Subcutaneous abdominal adipose tissue (tissue), 5 donors: ENCODE measurements around the gene BCL6.

Experiments
- H3K27ac ChIP-seq: one replicate; pipeline ENCODE4 v1.7.0; 2013; ENCODE audit warnings: low read depth, mild to moderate bottlenecking, inconsistent platforms, low read length, moderate library complexity
- H3K27me3 ChIP-seq, 5 donors: one replicate each; pipeline ENCODE4 v1.7.0; 2013; ENCODE audit warnings: low read length in 5 of 5, inconsistent platforms in 1 of 5; ENCODE audit not compliant: control insufficient read depth in 5 of 5, insufficient read depth in 4 of 5
- H3K36me3 ChIP-seq, 5 donors: one replicate each; pipeline ENCODE4 v1.7.0; 2013; ENCODE audit warnings: low read length in 5 of 5; ENCODE audit not compliant: control insufficient read depth in 5 of 5, insufficient read depth in 5 of 5
- H3K4me1 ChIP-seq, 5 donors: one replicate each; pipeline ENCODE4 v1.7.0; 2013; ENCODE audit warnings: low read length in 5 of 5, mild to moderate bottlenecking in 3 of 5, moderate library complexity in 1 of 5; ENCODE audit not compliant: control insufficient read depth in 5 of 5, insufficient read depth in 5 of 5
- H3K4me3 ChIP-seq, 5 donors: one replicate each; pipeline ENCODE4 v1.7.0; 2013; ENCODE audit warnings: low read length in 5 of 5, low read depth in 1 of 5
- H3K9ac ChIP-seq, 5 donors: one replicate each; pipeline ENCODE4 v1.7.0; 2013; ENCODE audit warnings: low read length in 5 of 5, mild to moderate bottlenecking in 4 of 5, moderate library complexity in 3 of 5
- H3K9me3 ChIP-seq, 5 donors: one replicate each; pipeline ENCODE4 v1.7.0; 2013; ENCODE audit warnings: low read length in 5 of 5; ENCODE audit not compliant: control insufficient read depth in 5 of 5
- donor health status: healthy.
- donor health status: healthy.
- donor health status: healthy.
- donor health status: healthy.
- donor health status: healthy.

Gene BCL6

DNA sequence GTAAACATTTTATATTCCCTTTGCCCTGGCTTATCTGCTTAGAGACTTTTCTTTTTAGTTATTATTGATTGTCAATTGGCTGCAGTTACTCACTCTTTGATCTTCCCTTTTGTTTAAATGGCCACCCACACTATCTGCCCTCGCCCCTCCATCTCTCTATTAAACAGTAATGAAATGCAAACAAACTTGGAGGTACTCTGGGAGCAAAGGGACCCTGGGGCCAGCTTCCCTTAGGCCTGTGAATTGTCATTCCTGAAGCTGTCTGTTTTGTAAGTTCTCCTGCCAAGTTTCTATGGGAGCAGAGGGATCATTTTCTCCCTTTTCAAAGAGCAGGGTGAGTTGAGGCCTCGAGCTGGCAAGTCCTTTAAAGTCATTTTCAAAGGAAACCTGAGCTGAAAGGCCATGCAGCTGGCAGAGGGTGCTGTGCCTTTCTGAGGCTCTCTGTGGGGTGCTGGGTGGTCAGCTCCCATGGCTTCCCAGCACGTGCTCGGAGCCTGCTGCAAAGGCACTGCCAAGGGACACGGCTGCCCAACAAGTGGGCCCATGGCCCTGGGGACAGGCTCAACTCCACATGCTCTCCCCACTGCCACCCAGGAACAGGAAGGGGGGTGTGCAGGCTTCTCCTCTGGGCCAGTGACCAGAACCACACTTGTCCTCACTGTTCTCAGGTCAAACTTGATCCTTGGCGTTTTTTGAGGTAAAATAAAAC, 25.5 kb downstream of the BCL6 start:
- H3K9ac ChIP-seq, result no peak overlapping the region
- H3K36me3 ChIP-seq, result peaks cover 24 to 45% (median 39%) of the 10 kb centered on the region in 5 donors
- H3K4me1 ChIP-seq, result peaks cover 0 to 10% (median 0%) of the 10 kb centered on the region in 5 donors
- peak overlapping the region; percentile 2 for H3K27ac ChIP-seq
- H3K4me3 ChIP-seq, result no peak overlapping the region
- no peaks in the 10 kb centered on the region for H3K27me3 ChIP-seq
- no peaks in the 10 kb centered on the region for H3K9me3 ChIP-seq

DNA sequence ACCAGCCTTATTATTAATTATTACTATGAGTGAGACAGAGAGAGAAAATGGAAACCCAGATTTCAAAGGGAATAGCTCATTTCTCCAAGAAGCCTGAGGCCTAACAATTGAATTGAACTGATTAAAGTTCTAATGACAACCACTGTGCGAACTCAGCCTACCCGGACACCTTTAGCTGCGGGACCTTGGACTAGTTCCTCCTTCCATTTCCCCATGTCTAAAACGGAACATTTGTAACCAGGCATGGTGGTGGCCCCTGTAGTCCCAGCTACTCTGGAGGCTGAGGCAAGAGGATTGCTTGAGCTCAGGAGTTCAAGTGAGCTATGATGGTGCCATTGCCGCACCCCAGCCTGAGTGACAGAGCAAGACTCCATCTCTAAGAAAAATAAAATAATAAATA, 26.5 kb downstream of the BCL6 start:
- no peak overlapping the region for H3K27ac ChIP-seq
- no peaks in the 10 kb centered on the region for H3K9me3 ChIP-seq
- H3K4me1 ChIP-seq, result peaks cover 0 to 10% (median under 1%) of the 10 kb centered on the region in 5 donors
- H3K27me3 ChIP-seq, result no peaks in the 10 kb centered on the region
- no peak overlapping the region for H3K4me3 ChIP-seq
- H3K36me3 ChIP-seq, result peaks cover 17 to 35% (median 29%) of the 10 kb centered on the region in 5 donors
- H3K9ac ChIP-seq, result no peak overlapping the region

DNA sequence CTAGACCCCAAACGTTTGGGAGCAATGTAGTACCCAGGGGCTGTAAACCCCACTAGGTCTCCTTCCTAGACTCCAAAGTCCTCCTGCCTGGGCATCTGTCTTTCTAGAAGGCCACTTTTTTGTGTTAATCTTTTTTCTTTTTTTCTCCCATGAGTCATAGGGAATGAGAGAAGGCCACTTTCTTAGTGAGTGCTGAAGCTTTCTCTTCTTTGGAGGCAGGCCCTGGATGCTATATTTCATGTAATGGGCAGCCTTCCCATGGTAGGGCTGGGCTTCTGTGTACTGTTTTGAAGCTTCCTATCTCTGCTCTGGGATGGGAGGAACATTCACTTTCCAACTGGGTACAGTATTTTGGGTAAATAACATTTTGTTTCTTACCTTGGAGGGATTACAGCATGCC, 27.7 kb downstream of the BCL6 start:
- Histone ChIP-seq H3K4me3 (no peak overlapping the region), H3K4me1 (peaks cover 0 to 10% (median 4%) of the 10 kb centered on the region in 5 donors), H3K9ac (no peak overlapping the region), H3K27me3 (no peaks in the 10 kb centered on the region), H3K9me3 (no peaks in the 10 kb centered on the region), H3K27ac (no peak overlapping the region), H3K36me3 (peaks cover 8 to 23% (median 17%) of the 10 kb centered on the region in 5 donors)

DNA sequence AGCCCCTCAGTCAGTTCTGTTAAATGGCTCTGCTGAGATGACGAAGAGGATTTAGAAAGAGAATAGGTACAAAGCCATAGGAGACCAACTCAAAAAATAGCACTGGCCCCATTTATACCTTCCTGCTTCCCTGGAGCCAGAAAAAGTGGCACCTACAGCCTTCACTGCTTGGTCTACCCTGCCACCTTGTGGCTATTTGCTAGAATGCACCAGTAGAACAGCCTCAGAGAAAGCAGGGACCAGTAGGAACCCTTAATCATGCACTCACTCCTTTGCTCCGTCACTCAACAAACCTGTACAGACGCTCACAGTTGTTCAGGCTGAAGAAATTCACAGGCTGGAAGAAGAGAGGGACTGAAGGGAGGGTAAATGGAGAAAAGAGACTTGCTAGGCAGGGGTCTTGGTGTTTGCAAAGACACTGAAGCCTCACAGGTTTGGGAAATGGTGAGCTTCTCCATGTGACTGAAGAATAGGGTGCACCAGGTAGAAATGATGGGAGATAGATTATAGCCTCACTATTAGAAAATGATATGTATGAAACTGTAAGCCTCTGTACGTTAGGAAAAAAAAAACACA, 30.8 kb downstream of the BCL6 start:
- no peaks in the 10 kb centered on the region for H3K36me3 ChIP-seq
- H3K9me3 ChIP-seq, result no peaks in the 10 kb centered on the region
- H3K9ac ChIP-seq, result no peak overlapping the region
- H3K27ac ChIP-seq, result no peak overlapping the region
- no peaks in the 10 kb centered on the region for H3K27me3 ChIP-seq
- peaks cover 0 to 4% (median 0%) of the 10 kb centered on the region in 5 donors for H3K4me1 ChIP-seq
- H3K4me3 ChIP-seq, result no peak overlapping the region

DNA sequence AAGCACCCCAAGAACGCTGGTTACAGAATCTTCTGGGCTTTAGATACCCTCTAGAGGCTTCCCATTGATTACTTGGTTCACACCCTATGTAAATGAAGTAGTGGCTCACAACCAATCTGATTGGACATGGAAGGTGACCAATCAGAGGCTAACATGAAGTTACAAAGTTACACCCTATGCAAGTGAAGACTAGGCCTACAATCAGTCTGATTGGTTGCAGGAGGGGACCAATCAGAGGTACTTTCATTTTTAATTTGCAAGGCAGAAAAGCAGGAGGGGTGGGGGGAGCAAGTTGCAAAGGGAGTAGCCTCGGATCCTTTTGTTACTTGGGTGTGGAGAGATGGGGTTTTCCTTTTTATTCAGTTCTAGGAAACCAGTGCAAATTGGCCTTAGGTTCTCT, 31.8 kb downstream of the BCL6 start:
- Histone ChIP-seq H3K9ac (no peak overlapping the region), H3K9me3 (no peaks in the 10 kb centered on the region), H3K4me3 (no peak overlapping the region), H3K27me3 (no peaks in the 10 kb centered on the region), H3K4me1 (peaks cover 0 to 4% (median 0%) of the 10 kb centered on the region in 5 donors), H3K27ac (no peak overlapping the region), H3K36me3 (no peaks in the 10 kb centered on the region)

DNA sequence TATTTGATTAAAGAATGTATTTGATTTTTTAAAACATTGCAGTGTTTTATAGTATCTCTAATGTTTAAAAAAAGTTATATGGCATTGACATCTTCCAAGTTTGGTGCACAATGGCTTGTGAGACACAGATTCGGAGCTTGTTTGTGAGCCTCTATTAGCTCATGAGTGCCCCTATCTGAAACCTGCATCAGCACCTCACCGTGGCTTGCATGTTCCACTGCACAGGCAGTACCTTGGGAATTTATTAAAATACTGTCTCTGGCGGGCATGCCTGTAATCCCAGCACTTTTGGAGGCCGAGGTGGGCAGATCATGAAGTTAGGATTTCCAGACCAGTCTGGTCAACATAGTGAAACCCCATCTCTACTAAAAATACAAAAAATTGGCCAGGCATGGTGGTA, 36.1 kb downstream of the BCL6 start:
- Histone ChIP-seq H3K27ac (no peak overlapping the region), H3K36me3 (no peaks in the 10 kb centered on the region), H3K9ac (no peak overlapping the region), H3K4me1 (peaks cover 0 to 4% (median 3%) of the 10 kb centered on the region in 5 donors), H3K9me3 (no peaks in the 10 kb centered on the region), H3K27me3 (no peaks in the 10 kb centered on the region), H3K4me3 (no peak overlapping the region)

DNA sequence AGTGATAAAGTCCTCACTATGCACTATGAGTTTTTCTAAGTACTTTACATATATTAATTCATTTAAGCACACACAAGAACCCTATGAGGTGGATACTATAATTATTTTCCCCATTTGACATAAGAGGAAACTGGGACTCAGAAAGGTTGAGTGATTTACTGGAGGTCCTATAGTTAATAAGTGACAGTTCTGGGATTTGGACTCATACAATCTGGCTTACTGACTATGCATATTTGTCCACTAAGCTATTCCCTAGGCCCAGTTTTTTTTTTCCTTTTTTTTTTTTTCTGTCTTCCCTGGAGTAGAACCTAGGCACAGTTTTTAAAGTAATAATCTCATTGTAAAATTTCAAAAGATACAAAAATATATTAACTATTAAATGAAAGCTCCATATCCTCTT, 36.6 kb downstream of the BCL6 start:
- no peak overlapping the region for H3K4me3 ChIP-seq
- no peak overlapping the region for H3K9ac ChIP-seq
- H3K36me3 ChIP-seq, result no peaks in the 10 kb centered on the region
- H3K27ac ChIP-seq, result no peak overlapping the region
- H3K27me3 ChIP-seq, result no peaks in the 10 kb centered on the region
- H3K9me3 ChIP-seq, result no peaks in the 10 kb centered on the region
- H3K4me1 ChIP-seq, result peaks cover 0 to 3% (median 2%) of the 10 kb centered on the region in 5 donors

DNA sequence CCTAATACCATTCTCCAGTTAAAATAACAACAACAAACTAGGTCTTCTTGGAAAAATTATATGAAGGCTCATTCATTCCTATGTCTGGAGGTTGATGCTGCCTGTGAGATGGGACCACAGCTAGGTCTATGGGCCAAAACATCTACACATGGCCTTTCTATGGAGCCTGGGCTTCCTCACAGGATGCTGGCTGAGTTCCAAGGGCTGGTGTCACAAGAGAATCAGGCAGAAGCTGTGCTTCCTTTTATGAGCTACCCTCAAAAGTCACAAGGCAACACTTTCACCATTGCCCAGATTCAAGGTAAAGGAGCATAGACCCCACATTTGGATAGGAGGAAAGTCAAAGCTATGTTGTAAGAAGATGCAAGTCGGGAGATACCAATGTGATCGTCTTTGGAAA, 38.3 kb downstream of the BCL6 start:
- H3K4me3 ChIP-seq, result no peak overlapping the region
- H3K27me3 ChIP-seq, result no peaks in the 10 kb centered on the region
- H3K9me3 ChIP-seq, result no peaks in the 10 kb centered on the region
- no peaks in the 10 kb centered on the region for H3K36me3 ChIP-seq
- no peak overlapping the region for H3K9ac ChIP-seq
- H3K4me1 ChIP-seq, result peaks cover 0 to 3% (median 0%) of the 10 kb centered on the region in 5 donors
- no peak overlapping the region for H3K27ac ChIP-seq

DNA sequence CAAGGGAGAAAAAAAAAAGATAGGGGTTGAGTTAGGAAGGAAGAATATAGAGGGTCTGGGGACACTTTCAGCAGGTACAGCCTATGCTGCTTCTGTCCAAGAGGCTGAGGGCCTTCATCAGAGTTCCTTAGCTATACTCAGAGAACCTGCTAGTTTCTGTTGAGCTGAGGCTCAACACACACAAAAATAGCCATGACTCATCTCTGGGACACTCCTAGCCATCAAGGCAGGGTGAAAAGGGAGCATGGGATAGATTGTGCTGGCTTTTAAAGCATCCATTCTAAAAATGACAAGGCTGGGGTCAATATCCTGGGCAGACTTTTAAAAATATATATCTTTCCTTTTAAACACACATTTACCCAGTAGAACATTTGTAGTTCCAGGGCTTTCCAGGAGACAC, 40.1 kb downstream of the BCL6 start:
- H3K4me1 ChIP-seq, result peaks cover 0 to 3% (median 0%) of the 10 kb centered on the region in 5 donors
- no peaks in the 10 kb centered on the region for H3K9me3 ChIP-seq
- no peaks in the 10 kb centered on the region for H3K36me3 ChIP-seq
- no peak overlapping the region for H3K27ac ChIP-seq
- no peak overlapping the region for H3K4me3 ChIP-seq
- no peaks in the 10 kb centered on the region for H3K27me3 ChIP-seq
- no peak overlapping the region for H3K9ac ChIP-seq

DNA sequence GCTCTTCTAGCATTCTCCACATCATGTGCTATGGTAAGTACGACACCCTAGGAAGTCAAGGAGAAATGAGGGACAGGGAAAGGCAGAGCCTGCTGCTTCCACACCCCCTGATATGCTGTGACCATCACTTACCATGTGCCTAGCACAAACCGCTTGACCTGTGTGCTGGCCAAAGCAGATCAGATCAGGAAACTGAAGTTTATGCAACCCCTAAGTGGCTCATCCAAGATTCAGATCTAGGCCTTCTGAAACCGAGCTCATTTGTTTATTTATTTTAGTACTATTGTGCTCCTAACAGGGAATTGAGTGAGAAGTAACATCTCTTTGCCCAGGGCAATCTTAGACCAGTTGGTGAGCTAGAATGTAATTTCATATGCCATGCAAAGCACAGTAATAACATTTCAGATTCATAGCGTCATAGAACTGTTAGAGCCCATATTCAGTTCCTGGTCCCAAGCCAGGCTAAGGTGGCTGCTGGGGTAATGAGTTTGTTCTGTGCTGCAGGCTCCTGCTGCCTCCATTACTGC, 42.7 kb downstream of the BCL6 start, which contains the start of gene RTP2:
Gene RTP2, minus strand, starts transcription at position 51 of the 527 bp plus-strand sequence. CDS start 429 bp downstream, outside the sequence.
- Histone ChIP-seq H3K27me3 (peaks cover 0 to 3% (median 0%) of the 10 kb centered on the region in 5 donors), H3K27ac (no peak within 1 kb of the TSS), H3K36me3 (no peaks in the 10 kb centered on the region), H3K9ac (no peak within 1 kb of the TSS), H3K9me3 (no peaks in the 10 kb centered on the region), H3K4me1 (no peaks in the 10 kb centered on the region), H3K4me3 (no peak within 1 kb of the TSS)
